ENCODE results near the gene CRTC1.

CRTC1 gene

GRCh38 chr19:18745012-18745735 lies 61.7 kb downstream of the CRTC1 start:
- Histone ChIP-seq H3K27me3 (ENCODE audit: control insufficient read depth, insufficient read depth, low read length) (no peaks in the 10 kb centered on the region), H3K9me3 (ENCODE audit: control insufficient read depth, low read length) (no peaks in the 10 kb centered on the region), H3K79me2 (no peaks in the 10 kb centered on the region), H3K4me3 (ENCODE audit: low read depth, low read length) (no peak overlapping the region), H2AFZ (no peak overlapping the region), H3K36me3 (ENCODE audit: control insufficient read depth, insufficient read depth, low read length) (no peaks in the 10 kb centered on the region), H3K4me1 (peaks cover 38% of the 10 kb centered on the region), H3K9ac (no peak overlapping the region), H3K4me2 (ENCODE audit: low read length) (no peak overlapping the region), H3K27ac (no peak overlapping the region)
- no peak for TF ChIP-seq CTCF (IDR thresholded peaks at IDR 0.05)

DNA sequence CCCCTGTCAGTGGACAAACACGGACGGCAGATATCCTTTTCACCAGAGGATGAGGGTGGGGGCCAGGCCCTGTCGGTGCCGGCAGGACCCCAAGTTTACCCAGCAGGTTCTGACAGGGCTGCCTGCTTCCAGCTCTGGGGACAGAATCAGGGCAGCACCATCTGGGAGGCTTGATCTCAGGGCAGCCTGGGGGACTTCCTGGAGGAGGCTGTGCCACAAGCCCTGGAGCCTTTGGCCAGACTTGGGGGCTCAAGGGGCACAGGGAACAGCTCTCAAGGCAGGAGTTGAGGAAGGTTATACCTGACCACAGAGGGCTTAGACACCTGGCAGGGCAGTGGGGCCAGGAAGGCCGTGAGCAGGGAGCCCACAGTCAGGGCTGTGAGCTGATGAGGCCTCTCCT lies 62.5 kb downstream of the CRTC1 start:
- Histone ChIP-seq H3K27me3 (ENCODE audit: control insufficient read depth, insufficient read depth, low read length) (no peaks in the 10 kb centered on the region), H3K9ac (no peak overlapping the region), H2AFZ (no peak overlapping the region), H3K27ac (no peak overlapping the region), H3K9me3 (ENCODE audit: control insufficient read depth, low read length) (no peaks in the 10 kb centered on the region), H3K4me1 (peaks cover 30% of the 10 kb centered on the region), H3K36me3 (ENCODE audit: control insufficient read depth, insufficient read depth, low read length) (no peaks in the 10 kb centered on the region), H3K4me2 (ENCODE audit: low read length) (no peak overlapping the region), H3K79me2 (no peaks in the 10 kb centered on the region), H3K4me3 (ENCODE audit: low read depth, low read length) (no peak overlapping the region)
- no peak for TF ChIP-seq CTCF (IDR thresholded peaks at IDR 0.05)

DNA sequence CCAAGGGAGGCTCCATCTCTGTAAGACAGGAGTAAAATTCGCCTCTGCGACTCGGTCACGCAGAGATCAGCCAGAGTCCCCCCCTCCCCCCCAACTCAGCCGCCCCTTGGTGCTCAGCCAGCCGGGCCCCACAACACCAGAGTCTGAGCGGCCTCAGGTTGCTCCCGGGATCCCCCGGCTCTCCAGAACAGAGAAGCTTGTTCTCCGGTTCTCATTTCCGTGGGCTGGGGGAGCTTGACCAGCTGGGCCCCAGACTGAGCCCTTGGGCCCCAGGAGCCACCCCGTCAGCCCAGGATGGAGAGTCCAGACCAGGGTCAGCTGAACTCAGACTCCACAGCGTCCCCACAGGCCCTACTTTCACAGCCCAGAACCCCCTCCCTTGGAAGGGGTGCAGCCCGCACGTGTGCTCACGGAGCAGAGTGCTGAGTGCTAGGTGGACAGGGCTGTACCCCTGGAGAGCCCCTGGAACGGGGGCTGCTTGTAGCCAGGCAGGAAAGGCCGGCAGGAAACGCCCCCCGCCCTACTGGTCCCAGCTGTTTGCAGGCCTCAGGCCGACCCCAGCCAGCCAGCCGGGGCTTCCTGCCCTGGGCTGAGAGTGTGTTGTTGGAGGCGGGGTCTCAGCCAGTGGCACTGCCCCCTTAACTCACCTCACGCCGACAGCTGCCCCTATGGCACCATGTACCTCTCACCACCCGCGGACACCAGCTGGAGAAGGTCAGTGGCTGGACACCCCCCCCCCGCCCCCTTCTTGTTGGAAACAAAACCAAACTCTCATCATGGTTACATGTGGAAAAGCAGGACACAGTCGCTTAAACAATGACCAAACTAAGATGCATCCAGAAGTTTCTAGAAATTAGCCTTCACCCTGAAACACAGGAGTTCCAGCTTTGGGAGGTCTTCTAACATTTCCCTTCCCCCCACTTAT lies 63.2 kb downstream of the CRTC1 start:
- no peak overlapping the region for H3K27ac ChIP-seq
- H3K9ac ChIP-seq = no peak overlapping the region
- H3K79me2 ChIP-seq = no peaks in the 10 kb centered on the region
- no peaks in the 10 kb centered on the region for H3K27me3 ChIP-seq (ENCODE audit: control insufficient read depth, insufficient read depth, low read length)
- H3K9me3 ChIP-seq (ENCODE audit: control insufficient read depth, low read length) = no peaks in the 10 kb centered on the region
- H2AFZ ChIP-seq = no peak overlapping the region
- no peak overlapping the region for H3K4me3 ChIP-seq (ENCODE audit: low read depth, low read length)
- no peak overlapping the region for H3K4me2 ChIP-seq (ENCODE audit: low read length)
- H3K4me1 ChIP-seq = peaks cover 23% of the 10 kb centered on the region
- no peak for TF ChIP-seq CTCF (IDR thresholded peaks at IDR 0.05)
- H3K36me3 ChIP-seq (ENCODE audit: control insufficient read depth, insufficient read depth, low read length) = no peaks in the 10 kb centered on the region

DNA sequence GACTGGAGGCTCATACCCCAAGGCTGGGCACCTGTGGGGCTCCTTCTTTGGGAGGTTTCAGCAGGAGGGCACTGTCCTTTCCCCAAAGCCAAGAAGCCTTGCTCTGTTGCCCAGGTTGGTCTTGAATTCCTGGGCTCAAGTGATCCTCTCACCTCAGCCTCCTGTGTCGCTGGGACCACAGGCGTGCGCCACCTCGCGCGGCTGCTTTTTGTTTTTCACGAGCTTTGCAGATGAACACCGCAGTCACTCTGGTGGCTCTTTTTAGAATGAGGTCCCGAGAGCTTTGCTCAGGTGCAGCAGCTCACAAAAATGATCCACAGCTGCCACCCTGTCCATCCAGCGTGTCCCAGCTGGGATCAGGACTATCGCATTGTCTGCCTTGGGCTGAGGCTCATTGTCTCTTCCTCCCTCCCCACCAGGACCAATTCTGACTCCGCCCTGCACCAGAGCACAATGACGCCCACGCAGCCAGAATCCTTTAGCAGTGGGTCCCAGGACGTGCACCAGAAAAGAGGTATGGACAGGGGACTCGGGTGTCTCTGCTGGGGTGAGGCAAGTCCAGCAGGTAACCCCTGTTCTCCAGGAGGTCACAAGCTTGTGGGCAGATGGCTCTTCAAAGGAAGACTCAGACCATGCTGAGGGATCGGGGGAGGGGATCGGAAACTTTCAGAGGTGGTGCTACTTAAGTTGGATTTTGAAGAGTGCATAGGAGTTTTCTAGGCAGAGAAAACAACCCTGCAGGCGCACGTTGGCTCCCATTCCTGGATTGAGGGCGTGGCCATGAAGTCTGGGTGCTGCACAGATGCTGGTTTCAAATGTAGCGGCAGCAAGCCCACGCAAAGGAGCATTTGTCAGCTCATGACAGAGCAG lies 66.1 kb downstream of the CRTC1 start:
- Histone ChIP-seq H2AFZ (no peak overlapping the region), H3K4me1 (no peaks in the 10 kb centered on the region), H3K4me3 (ENCODE audit: low read depth, low read length) (no peak overlapping the region), H3K9ac (no peak overlapping the region), H3K4me2 (ENCODE audit: low read length) (no peak overlapping the region), H3K79me2 (no peaks in the 10 kb centered on the region), H3K27me3 (ENCODE audit: control insufficient read depth, insufficient read depth, low read length) (no peaks in the 10 kb centered on the region), H3K27ac (no peak overlapping the region), H3K36me3 (ENCODE audit: control insufficient read depth, insufficient read depth, low read length) (no peaks in the 10 kb centered on the region), H3K9me3 (ENCODE audit: control insufficient read depth, low read length) (no peaks in the 10 kb centered on the region)
- TF ChIP-seq CTCF (IDR thresholded peaks at IDR 0.05) = no peak
